Stimulated activated CD8-positive, alpha-beta memory T cell treated with anti-CD3 and anti-CD28 coated beads, Interleukin-2, amount 100 ng/mL, for 1 hour (primary cell): ENCODE measurements around the gene GPATCH2L.

Source experiments
- DNase-seq, 2 donors: peaks; one replicate each; pipeline ENCODE4 v3.0.0-alpha.2; 2020; ENCODE audit warnings: low read depth in 2 of 2

The GPATCH2L gene

DNA sequence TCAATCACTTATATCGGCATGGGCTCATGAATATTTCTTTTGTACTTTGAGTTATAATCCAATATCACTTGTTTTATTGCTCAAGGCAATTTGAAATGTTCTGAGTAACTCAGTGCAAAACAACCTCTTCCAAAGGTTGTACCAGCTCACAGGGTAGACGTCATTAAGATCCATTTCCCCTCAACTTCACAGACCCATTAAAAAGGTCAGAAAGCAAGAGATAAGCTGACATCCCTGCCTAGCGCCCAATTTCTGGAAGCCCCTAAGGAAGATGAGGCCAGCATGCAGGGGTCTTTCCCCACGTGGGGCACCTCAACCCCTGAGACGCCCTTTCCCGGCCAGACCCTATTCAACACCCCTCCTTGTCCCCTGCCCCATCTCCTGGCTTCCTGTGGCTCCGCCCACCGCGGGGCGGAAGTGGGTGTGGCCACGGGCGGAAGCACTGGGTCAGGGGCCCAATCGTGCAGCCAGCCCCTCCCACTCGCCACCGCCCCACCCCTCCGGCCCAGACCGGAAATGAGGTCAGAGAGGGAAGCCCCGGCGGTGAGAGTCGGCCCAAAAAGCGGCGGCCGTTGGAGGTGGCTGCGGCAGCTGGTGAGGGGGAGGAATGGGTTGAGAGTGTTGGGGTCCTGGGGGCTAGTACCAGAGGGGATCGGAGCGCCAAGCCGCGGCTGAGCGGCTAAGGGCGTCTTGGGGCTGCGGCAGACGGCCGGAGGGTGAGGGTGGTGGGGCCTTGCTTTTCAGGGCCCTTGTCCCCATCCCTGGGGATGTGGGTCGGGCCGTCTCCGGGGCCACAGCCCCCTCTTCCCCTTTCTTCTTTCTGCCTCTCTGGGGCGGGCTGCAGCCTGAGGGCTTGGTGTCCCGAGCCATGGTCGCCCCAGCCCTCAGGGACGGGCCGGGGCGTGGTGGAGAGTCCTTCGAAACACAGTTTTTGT is at the start of gene GPATCH2L:
GPATCH2L (plus strand) TSS at position 525 of the 935 bp plus-strand sequence. CDS start 2,442 bp downstream, outside the sequence.
- DNase-seq = peak; percentile 96 to 98

DNA sequence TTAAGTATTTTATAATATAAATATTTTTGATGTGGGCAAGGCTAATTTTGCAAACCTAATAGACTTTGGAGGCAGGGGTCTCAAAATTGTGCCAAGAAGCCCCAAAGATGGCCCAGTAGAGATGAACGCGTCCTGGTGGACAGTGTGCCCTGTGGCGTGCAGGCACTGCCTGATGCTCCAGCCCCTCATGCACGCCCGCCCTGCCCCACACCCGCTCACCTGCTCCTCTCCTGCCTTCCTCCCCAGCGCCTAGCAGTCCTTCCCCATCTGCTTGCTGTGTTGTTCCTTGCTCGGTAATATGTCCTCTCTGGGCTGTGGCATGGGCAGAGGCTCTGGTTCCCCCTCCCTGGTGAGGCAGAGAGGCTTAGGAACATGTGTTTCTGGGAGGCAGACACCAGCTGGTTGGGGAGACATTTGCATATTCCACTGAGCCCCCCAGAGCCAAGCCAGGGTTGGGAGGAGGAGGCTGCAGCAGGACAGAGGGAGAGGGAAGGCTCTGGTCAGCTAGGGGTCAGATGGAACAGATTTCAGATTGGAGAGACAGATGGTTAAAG is 46.8 kb upstream of the GPATCH2L start:
- DNase-seq = no peak

DNA sequence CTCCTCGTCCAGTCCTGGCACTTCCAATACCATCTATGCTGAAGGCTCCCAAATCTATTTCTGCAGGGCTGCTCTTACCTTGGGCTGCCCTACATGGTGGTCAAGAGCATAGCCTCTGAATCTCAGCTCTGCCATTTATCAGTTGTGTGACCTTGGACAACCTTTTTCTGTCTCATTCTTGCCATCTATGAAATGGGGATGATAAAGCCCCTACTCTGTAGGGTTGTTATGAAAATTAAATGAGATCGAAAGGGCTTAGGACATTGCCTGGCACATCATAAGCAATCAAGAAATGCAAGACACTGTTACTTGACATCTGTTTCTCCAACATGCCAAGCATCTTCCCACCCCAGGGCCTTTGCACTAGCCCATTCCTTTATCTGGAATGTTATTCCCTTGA is 45.5 kb upstream of the GPATCH2L start:
- no peak for DNase-seq

DNA sequence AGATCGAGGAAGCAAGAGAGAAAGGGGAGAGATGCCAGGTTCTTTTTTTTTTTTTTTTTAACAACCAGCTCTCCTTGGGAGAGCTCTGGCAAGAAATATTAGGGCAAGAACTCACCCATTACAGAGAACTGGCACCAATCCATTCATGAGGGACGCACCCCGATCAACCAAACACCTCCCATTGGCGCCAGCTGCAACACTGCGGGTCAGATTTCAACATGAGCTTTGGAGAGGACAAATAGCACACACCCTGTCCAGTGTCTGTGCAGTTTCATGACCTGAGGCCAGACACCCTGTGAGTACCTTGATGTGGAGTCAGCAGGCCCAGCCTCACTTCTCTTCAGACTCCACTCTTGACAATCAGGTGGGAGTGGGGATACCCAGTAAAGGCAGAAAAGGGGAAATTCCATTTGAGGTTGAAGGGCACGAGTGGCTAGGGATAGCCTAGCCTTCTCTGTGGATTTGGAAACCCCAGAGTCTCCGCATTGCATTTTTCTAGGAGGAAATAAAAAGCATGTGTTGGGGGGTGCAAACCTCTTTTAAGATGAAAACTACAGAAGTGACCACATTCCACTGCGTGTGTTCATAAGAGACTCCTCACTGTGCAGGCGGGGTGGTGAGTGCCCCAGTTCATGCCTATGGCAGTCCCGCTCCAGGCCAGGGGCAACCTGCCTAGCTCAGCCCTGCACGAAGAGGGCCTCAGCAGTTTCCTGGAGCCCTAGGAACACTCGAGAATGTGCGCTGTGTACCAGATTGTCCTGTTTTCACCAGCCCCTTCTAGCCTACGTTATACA is 42.4 kb upstream of the GPATCH2L start:
- DNase-seq = no peak

DNA sequence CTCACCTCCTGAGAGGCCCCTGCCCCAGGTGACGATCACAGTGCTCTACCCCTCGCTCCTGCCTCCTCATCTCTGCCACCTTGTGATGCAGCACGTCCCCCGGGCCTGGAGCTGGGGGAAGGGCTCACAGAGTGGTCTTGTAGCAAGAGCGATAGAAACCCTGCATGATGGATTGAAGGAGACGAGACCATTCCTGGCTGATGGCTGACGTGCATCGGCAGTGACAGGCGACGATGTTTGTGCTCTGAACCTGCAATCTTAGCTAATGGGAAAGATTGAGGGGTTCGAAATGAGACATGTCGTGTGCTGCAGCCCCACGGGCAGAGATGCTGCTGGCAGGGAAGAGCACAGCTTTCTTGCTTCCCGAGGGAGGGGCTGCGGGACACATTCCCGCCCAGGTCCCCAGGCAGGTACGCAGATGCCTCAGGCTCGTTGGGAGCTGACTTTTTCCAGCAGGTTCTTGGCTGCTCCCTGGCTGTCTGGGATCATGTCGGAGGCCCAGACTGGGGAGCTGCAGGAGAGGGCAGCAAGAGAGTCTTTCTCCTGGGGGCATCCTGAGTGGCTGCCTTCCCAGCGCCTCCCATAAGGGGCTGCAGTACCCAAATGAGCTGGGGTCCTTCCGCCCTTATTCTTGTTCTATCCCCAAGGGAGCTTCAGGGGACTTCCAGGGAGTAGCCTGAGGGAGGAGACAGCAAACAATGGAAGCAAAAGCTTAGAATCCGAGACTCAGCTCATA is 38.7 kb upstream of the GPATCH2L start:
- DNase-seq = no peak

DNA sequence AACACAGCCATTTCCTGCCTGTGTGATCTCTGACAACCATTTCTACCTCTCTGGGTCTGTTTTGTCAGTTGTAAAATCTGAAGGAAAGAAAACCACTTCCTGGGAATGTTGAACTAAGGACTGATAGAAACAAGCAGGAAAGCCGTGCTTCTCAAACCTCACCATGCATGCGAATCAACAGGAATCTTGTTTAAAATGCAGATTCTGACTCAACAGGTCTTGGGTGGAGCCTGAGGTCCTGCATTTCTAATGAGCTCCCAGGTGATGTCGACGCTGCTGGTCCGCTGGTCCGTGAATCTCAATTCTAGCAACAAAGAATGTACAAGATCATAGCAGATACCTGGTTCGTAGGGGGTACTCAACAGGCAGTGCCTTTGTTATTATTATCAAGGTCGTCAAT is 38.0 kb upstream of the GPATCH2L start:
- no peak for DNase-seq

DNA sequence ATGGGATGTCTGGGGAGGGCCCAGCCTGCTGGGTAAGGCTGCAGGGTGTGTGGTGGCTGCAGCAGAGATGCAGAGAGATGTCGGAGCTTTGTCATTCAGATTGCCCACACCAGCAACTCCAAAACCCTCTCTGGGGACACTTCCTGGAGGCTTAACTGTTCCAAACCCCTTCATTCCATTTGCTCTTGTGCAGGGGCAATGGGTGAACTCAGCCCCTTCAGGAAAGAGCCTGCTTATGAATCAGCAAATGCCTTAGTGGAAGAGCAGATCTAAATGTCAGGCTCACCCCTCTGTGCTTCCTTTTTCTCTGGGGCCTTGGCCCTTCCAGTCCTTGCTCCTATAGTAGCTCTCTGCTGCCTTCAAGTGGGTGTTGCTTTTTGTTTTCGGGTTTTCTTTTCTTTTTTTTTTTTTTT is 36.7 kb upstream of the GPATCH2L start:
- no peak for DNase-seq

DNA sequence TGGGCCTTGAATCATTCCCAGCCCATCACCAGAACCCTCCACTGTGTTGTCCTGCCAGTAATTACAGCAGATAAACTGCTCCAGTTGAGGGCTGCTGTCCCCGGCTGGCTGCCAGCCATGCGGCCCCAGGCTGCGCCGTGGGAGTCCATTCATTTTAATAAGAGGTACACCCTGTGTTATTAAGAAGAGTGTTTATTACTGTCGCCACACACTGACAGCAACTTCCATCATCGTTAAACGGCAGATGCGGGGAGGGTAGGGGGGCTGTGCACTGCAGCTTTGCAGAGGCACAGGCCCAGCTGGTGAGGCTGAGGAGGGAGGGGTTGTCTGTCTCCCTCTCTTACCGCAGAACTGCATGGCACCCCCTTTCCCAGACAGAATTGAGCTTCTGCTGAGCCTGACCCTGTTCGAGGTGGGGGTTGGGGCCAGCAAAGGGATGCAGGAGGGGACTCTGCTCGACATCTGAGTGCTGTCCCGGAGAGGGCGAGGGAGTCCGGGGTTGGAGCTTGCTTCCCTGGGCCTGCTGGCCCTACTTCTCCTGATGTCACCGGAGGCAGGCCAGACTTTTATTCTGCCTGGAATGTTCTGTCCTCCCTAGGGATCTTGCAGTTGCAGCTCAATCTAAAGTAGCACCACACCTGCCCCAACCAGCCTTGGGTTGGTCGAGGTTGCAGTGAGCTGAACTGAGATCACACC is 33.8 kb upstream of the GPATCH2L start:
- DNase-seq = no peak

DNA sequence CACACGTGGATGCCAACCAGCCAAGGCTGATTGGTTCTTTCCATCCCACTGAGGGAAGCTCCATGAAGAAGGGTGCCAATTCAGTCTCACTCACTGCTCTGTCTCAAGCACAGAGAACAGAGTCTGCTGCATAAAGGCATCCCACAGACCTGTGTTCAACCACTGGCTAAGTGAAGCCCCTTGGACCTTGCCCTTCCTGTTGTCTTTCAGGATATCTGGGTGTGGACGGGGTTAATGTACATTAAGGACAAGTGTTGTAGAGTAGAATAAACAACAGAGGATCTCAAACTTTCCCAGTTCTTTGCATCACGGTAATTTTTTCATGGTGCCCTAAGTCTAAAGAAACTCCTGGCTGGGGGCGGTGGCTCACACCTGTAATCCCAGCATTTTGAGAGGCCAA is 33.1 kb upstream of the GPATCH2L start:
- DNase-seq = no peak

DNA sequence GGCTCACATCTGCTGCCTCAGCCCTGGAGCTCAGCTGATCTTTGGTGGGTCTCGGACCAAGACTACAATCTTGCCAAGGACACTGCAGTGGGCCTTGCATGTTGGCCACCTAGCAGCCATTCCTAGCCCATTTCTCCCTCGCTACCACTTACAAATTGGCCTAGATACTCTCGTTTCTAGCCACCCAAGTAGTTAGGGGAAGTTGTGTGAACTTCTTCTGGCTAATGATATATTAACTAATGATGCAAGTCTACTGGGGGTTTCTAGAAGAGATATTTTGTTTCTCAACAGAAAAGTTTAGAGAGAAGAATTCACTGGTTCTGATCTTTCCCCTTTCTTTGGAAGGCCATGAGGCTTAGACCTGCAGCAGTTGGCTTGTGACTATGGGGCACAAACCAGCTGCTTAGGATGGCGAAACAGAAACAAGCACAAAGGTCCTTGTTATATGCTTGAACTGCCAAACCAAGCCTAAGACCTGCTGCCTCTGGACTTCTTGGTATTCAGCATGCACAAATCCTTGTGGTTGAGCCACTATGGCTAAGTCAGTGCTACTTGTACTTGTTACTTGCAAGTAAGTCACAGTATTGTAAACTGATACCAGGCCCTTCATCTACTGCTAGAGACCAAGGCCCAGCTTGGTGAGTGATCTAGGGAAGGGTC is 30.5 kb upstream of the GPATCH2L start:
- DNase-seq = no peak

DNA sequence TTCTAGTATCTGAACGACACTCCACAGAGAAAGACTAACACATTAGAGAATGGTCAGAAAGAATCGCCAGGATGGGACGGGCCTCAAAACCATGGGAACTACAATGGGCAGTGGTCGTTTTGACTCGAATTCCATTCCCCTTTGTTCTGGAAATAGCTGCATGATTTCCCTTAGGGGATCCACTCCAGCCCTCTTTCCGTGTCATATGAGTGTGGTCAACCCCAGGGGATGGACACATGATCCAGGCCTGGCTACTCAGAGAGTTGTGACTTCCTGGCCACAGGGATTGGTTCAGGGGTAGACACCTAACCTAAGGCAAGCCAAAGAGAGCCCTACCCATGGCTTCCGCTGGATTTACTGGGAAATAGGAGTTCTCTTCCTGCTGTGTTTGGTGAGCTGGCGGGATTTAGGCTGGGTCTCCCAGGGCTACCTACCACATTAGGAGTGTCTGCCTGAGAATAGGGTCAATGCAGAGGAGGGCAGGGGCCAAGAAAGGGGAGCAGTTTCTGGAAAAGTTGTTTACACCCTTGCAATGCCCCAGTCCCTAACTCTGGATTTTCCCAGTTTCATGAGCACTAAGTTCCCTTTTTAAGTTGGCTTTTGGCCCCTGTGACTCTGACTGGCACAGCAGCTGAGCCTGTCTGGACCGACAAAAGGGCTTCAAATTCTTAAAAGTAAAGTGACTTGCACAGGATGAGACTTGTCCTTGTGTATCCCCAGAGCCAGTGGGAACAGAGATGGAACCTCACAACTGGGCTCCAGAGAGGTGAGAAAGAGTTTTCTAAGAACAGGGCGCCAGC is 28.1 kb upstream of the GPATCH2L start:
- DNase-seq = no peak

DNA sequence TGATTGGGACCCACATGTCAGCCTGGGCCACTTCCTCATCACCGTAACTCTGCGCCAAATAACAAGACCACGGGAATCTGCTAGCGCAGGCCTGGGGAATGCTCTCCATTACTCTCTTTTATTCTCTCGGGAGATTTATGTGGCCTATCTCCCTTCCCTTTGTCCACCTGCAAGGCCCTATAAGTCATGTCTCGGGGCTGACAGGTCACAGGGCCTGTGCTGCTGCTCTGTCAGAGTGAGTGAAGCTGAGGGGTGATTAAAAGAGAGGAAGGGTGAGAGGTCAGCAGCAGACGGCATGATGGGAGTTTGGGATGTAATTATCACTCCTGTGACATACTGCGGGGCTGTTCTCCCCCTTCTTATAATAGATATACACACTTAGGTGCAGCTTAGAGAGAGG is 26.2 kb upstream of the GPATCH2L start:
- no peak for DNase-seq

DNA sequence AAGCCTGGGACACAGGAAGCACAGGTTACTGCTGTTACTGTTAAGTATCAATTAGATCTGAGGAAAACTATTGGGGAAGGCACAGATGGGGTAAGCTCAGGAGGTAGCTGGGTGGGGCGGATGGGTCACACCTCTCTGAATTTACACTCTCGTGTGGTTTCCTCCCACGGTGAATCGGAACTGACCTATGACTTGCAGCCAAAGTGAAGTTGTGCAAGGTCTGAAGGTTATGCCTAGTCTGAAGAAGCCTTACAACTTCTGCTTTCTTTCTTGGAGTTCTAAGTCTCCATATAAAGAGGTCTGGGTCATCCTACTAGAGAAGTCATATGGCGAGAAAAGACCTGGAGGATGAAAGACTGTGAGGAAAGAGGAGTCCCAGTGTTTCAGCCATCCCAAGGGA is 25.6 kb upstream of the GPATCH2L start:
- no peak for DNase-seq

DNA sequence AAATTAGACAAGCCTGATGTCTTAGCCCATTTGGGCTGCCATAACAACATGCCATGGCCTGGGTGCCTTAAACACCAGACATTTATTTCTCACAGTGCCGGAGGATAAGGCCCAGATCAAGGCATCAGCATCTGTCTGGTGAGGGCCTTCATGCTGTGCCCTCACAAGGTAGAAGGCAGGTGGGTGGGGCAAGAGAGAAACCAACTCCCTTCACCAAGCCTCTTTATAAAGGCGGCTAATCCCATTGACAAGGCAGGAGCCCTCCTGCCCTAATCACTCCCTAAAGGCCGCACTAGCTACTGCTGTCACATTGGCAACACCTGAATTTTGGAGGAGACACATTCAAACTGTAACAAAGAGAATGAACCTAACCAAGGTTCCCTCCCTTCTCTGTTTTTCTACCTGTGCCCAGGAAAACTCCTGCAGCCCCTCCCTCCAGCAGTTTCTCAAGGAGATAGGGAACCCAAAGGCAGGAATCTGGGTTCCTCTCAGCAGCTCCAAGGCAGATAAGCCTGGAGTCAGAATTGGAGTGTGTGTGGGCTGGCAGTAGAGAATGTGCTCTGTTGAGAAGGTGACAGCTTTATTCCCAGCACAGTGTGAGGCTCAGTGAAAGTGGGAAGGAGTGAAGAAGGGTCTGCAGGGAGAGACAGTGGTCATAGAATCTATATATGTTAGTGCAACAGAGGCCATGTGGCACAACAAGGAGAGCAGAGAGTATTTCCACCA is 21.7 kb upstream of the GPATCH2L start:
- no peak for DNase-seq

DNA sequence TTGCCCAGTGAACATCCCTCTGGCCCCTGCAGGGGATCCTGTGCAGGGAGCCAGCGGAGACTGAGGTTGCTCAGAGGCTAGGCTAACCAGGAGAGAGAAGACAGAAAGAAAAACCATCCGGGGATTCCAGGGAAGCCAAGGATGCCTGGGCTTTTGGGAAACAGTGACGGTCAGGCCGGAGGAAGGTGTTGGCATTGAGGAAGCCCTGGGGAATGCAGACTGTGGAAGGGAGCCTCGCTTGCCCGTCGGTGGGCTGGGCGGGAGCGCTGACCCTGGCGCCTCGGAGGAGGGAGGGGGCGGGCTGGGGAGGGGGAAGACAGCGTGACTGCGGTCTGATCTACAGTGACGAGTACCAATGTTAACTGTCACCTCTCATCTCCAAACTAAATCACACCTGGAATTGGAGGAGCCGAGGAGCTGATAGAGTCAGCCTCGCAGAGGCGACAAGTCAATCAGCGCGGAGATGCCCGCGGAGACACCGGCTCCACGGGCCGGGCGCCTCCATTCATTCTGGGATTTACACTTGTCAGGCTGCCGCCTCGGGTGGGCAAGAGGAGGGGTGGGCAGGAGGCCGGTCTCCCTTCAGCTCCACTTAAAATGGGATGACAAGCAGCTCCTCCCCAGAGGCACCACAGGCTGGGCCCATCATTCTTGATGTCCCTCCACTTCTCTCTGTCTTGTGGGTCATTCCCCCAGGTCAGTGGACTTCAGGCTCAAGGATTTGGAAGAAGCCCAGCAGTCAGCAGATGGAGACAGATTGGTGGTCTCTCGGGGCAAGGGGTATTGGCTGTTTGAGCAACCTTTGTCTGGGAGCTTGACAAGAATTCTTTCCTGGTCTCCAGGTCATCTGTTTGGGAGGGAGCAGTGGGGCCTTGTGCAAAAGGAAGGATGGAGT is 20.4 kb upstream of the GPATCH2L start:
- DNase-seq = no peak

DNA sequence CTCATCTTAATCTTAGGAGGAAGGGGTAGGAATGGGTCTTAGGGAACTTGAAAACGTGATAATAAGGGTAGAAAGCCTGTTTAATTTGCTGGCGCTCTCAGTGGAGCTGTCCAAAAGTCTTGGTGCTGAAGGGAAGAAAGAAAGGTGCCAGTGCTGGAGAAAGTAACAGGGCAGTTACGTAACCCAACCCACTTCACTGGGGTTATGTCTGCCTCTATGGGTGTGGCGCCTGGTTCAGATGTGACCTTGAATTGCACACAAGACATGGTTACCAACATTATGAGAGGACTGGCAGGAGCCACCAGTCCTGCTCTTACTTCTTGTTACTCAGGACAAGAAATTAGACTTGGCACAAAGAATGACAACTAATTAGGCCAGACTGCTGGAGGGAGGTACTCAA is 18.6 kb upstream of the GPATCH2L start:
- DNase-seq = no peak

DNA sequence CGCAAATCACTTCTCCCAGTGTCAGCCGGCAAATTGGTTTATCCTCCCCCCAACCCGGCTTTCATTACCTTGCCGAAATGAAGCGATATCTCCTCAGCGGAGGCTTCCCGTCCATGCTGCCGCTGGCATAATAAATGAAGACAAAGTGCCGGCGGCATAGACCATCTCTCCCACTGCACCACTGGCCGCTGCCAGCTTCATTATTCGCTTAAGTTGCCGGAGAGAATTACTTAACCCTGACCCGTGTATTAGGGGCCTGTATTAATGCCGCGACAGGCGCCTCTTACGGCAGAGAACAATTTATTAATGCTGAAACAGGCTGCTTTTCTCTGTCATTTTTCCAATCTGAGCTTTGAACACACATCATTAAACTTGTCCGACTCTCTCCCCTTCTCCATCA is 17.5 kb upstream of the GPATCH2L start:
- DNase-seq = no peak

DNA sequence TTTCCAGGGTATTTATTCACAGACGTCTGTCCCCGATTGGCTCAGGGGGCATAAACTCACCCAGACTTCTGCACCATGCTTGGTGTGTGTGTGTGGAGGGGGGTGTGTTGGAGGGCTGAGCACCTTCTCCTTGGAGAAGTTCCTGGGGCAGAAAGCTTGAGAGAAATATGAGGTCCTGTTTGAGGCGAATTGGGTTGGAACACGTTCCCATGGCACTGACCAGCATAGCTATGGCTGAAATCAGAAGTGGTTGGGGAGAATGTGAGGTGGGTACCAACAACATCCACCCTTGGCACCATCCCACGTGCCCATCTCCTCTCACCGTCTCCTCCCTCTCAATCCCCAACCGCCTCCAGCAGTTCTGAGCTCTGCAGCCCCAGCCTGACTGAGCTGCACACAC is 16.0 kb upstream of the GPATCH2L start:
- no peak for DNase-seq
